Small intestine (tissue), 16 donors: ENCODE measurements around the gene USP35. TPM values are rescaled to one million over a fixed set of nuclear protein-coding genes. Genes with fewer than 3 reads are reported as not detected.

Experiments used
- DNase-seq, 2 donors: peaks; one replicate each; pipeline versions ENCODE4 v3.0.0 to v3.0.0-alpha.2; 2013
- FAIRE-seq: peaks from 2 replicates; lab custom pipeline; 2012; peaks lifted over from hg19 to GRCh38; lab: Jason Lieb, UNC
- H3K27ac ChIP-seq, 3 donors: one replicate each; pipeline ENCODE4 v1.5.1; 2013; ENCODE audit warnings: low read length in 2 of 3, mild to moderate bottlenecking in 2 of 3, control low read depth in 1 of 3, inconsistent platforms in 1 of 3, low read depth in 1 of 3, moderate library complexity in 1 of 3
- H3K27me3 ChIP-seq, 3 donors: one replicate each; pipeline ENCODE4 v1.6.1; 2013; ENCODE audit warnings: low read length in 3 of 3, inconsistent platforms in 1 of 3; ENCODE audit not compliant: control insufficient read depth in 3 of 3, insufficient read depth in 3 of 3
- H3K36me3 ChIP-seq, 3 donors: one replicate each; pipeline ENCODE4 v1.6.1; 2013; ENCODE audit warnings: low read length in 3 of 3, inconsistent platforms in 1 of 3, low read depth in 1 of 3, mild to moderate bottlenecking in 1 of 3, moderate library complexity in 1 of 3; ENCODE audit not compliant: control insufficient read depth in 3 of 3, insufficient read depth in 2 of 3
- H3K4me1 ChIP-seq, 3 donors: one replicate each; pipeline ENCODE4 v1.6.1; 2013; ENCODE audit warnings: low read length in 2 of 3, inconsistent platforms in 1 of 3, low read depth in 1 of 3, mild to moderate bottlenecking in 1 of 3, moderate library complexity in 1 of 3; ENCODE audit not compliant: control insufficient read depth in 3 of 3, insufficient read depth in 2 of 3
- H3K4me3 ChIP-seq, 3 donors: one replicate each; pipeline ENCODE4 v1.5.1; 2013; ENCODE audit warnings: low read length in 3 of 3, control low read depth in 1 of 3, inconsistent platforms in 1 of 3, low read depth in 1 of 3, mild to moderate bottlenecking in 1 of 3, moderate library complexity in 1 of 3
- H3K9me3 ChIP-seq, 2 donors: one replicate each; pipeline ENCODE4 v1.6.1; 2013; ENCODE audit warnings: low read depth in 1 of 2, low read length in 1 of 2; ENCODE audit not compliant: control insufficient read depth in 2 of 2, insufficient read depth in 1 of 2
- WGBS, 3 donors: extraction: QIAGEN DNeasy Blood & Tissue Kit; methylation state at CpG; one replicate each; pipeline ENCODE4 v1.1.7; 2013; 5-methylcytosine and 5-hydroxymethylcytosine counted together
- long read RNA-seq, 10 donors: transcript quantifications; one replicate each; lab custom pipeline, GENCODE V29; 2026
- polyA plus RNA-seq, 4 donors: library from polyadenylated mRNA; stranded (reverse) in 3 of 4; unstranded in 1 of 4; fragments of 200-250 nt in 3 of 4; fragments of 120-200 nt in 1 of 4; gene quantifications; one replicate each; pipeline versions ENCODE4 v1.2.1 to v1.2.3, GENCODE V29; 2013
- donor health status: healthy with polysubstance abuse.
- donor health status: control.
- donor health status: control.
- donor health status: Bipolar disorder and iron deficiency.
- donor health status: healthy.

The USP35 gene
- polyA plus RNA-seq = 1 to 10 TPM; 1.7 to 7.8 (median 3.5) TPM
- long read RNA-seq, donor 1 = 0 reads
- long read RNA-seq, donor 2 = 0 reads
- long read RNA-seq, donor 3 = 0 reads
- long read RNA-seq, donor 4 = 0 reads
- long read RNA-seq, donor 5 = 0 reads
- long read RNA-seq, donor 6 = 0 reads
- long read RNA-seq, donor 7 = 0 reads
- long read RNA-seq, donor 8 = 0 reads
- long read RNA-seq, donor 9 = 0 reads
- long read RNA-seq, donor 10 = 0 reads

- H3K9me3 ChIP-seq = no peaks in the 10 kb centered on the region
- FAIRE-seq (no peak), DNase-seq (peak; percentile 97)
- H3K27me3 ChIP-seq = no peaks in the 10 kb centered on the region
- peaks cover 0 to 2% (median 0%) of the 10 kb centered on the region in 3 donors for H3K36me3 ChIP-seq
- peak within 1 kb of the TSS; percentile 93 to 98 (median 96) for H3K4me3 ChIP-seq
- peaks cover 0 to 11% (median 6%) of the 10 kb centered on the region in 3 donors for H3K4me1 ChIP-seq
- 1% methylated on average over 57 to 74 of the region's 74 CpGs for WGBS, 3 donors
- H3K27ac ChIP-seq = peak within 1 kb of the TSS; percentile 69 to 81 (median 72)
Observed at GRCh38 chr11:78188286-78189173, at the start of gene USP35, which contains the start of gene KCTD21. Gene USP35, plus strand, starts transcription at chr11:78188919. Its CDS starts 7,327 bp downstream, at chr11:78196246. Gene KCTD21, minus strand, starts transcription at chr11:78188626. Its CDS starts 14,072 bp downstream, at chr11:78174554.

- no peaks in the 10 kb centered on the region for H3K27me3 ChIP-seq
- peaks cover 0 to 12% (median 0%) of the 10 kb centered on the region in 3 donors for H3K36me3 ChIP-seq
- H3K27ac ChIP-seq = peak within 1 kb of the TSS; percentile 61 to 85 (median 74)
- FAIRE-seq = no peak
- peak; percentile 94 to 99 for DNase-seq
- H3K9me3 ChIP-seq = no peaks in the 10 kb centered on the region
- peaks cover 3 to 5% (median 4%) of the 10 kb centered on the region in 3 donors for H3K4me1 ChIP-seq
- peak within 1 kb of the TSS; percentile 59 to 88 (median 75) for H3K4me3 ChIP-seq
- WGBS, 3 donors = 2 to 6% (median 3%) methylated on average over 51 to 52 of the region's 52 CpGs
Observed at GRCh38 chr11:78139422-78140391, 49.0 kb upstream of the USP35 start, which contains the start of gene ALG8. Gene ALG8, minus strand, starts transcription at chr11:78139626. Its CDS starts 38 bp downstream, at chr11:78139588.

- Histone ChIP-seq H3K36me3 (peaks cover 0 to 9% (median 0%) of the 10 kb centered on the region in 3 donors), H3K9me3 (no peaks in the 10 kb centered on the region), H3K27me3 (no peaks in the 10 kb centered on the region), H3K4me3 (peak overlapping the region in 1 of 3 donors; percentile 88), H3K27ac (no peak overlapping the region), H3K4me1 (peaks cover 3 to 5% (median 4%) of the 10 kb centered on the region in 3 donors)
- FAIRE-seq (no peak), DNase-seq (no peak)
- WGBS, 3 donors = 62 to 85% (median 75%) methylated on average over 17 of the region's 17 CpGs
Observed at GRCh38 chr11:78140392-78141077, 48.2 kb upstream of the USP35 start.

- WGBS, 3 donors = 80 to 93% (median 91%) methylated on average over 1 of the region's 1 CpG
- no peak overlapping the region for H3K27ac ChIP-seq
Observed at GRCh38 chr11:78145511-78146025, 43.2 kb upstream of the USP35 start.

GRCh38 chr11:78147807-78148206 lies 40.9 kb upstream of the USP35 start:
- H3K4me3 ChIP-seq = no peak overlapping the region
- peaks cover 0 to 4% (median 0%) of the 10 kb centered on the region in 3 donors for H3K36me3 ChIP-seq
- no peak for DNase-seq
- no peak for FAIRE-seq
- H3K4me1 ChIP-seq = no peaks in the 10 kb centered on the region
- no peaks in the 10 kb centered on the region for H3K27me3 ChIP-seq
- 66 to 88% (median 68%) methylated on average over 2 of the region's 2 CpGs for WGBS, 3 donors
- H3K9me3 ChIP-seq = no peaks in the 10 kb centered on the region
- no peak overlapping the region for H3K27ac ChIP-seq

More at GRCh38 chr11:78145511-78146025, 43.2 kb upstream of the USP35 start:
- Histone ChIP-seq H3K9me3 (no peaks in the 10 kb centered on the region), H3K4me3 (no peak overlapping the region), H3K4me1 (no peaks in the 10 kb centered on the region), H3K36me3 (peaks cover 0 to 4% (median 0%) of the 10 kb centered on the region in 3 donors), H3K27me3 (no peaks in the 10 kb centered on the region)
- FAIRE-seq (no peak), DNase-seq (no peak)

GRCh38 chr11:78149646-78150045 lies 39.1 kb upstream of the USP35 start:
- FAIRE-seq = no peak
- Histone ChIP-seq H3K36me3 (peaks cover 0 to 4% (median 0%) of the 10 kb centered on the region in 3 donors), H3K4me3 (no peak overlapping the region), H3K9me3 (no peaks in the 10 kb centered on the region), H3K4me1 (no peaks in the 10 kb centered on the region), H3K27ac (no peak overlapping the region), H3K27me3 (no peaks in the 10 kb centered on the region)
- WGBS, 3 donors = 17 to 39% (median 27%) methylated on average over 1 of the region's 1 CpG
- peak in 1 of 2 donors; percentile 10 for DNase-seq

GRCh38 chr11:78150346-78150745 lies 38.4 kb upstream of the USP35 start:
- Histone ChIP-seq H3K27ac (no peak overlapping the region), H3K27me3 (no peaks in the 10 kb centered on the region), H3K4me3 (no peak overlapping the region), H3K9me3 (no peaks in the 10 kb centered on the region), H3K36me3 (peaks cover 0 to 4% (median 0%) of the 10 kb centered on the region in 3 donors), H3K4me1 (no peaks in the 10 kb centered on the region)
- DNase-seq (no peak), FAIRE-seq (no peak)
- 86 to 96% (median 95%) methylated on average over 4 of the region's 4 CpGs for WGBS, 3 donors
